Prostate gland (tissue), 2 donors: ENCODE data around the gene RENBP.

Source experiments
- POLR2A ChIP-seq: fragments of 450-650 bp; IDR thresholded peaks from one replicate; pipeline ENCODE4 v1.6.1; 2016; ENCODE audit warnings: antibody characterized with exemption, mild to moderate bottlenecking
- TF ChIP-seq, protein P1 (sequence below), 4 experiments: fragments of 200-600 bp in 2 of 4; fragments of 450-650 bp in 2 of 4; sonication (generic) in 2 of 4; IDR thresholded peaks; 1 replicate in 3 of 4; 2 replicates in 1 of 4; pipeline ENCODE4 v1.5.1; 2016 to 2019; ENCODE audit warnings: antibody characterized with exemption in 4 of 4, mild to moderate bottlenecking in 2 of 4, moderate library complexity in 2 of 4

DNA sequence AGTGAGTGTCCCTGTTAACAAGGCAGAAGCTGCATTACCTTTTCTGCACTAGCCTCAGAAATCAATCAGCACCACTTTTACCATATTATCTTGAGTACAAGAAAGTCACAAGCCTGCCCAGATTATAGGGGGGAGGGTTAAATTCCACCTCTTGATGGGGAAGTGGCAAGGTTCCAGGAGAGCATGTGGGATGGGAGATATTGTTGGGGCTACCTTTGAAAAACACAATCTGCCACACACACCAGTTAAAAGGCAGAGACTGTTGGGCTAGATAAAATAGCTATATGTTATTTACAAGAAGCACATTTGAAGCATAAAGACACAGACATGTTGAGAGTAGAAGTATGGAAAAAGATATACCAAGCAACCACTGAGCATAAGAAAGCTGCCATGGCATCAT, 46.5 kb downstream of the RENBP start:
- TF ChIP-seq, protein P1, sequence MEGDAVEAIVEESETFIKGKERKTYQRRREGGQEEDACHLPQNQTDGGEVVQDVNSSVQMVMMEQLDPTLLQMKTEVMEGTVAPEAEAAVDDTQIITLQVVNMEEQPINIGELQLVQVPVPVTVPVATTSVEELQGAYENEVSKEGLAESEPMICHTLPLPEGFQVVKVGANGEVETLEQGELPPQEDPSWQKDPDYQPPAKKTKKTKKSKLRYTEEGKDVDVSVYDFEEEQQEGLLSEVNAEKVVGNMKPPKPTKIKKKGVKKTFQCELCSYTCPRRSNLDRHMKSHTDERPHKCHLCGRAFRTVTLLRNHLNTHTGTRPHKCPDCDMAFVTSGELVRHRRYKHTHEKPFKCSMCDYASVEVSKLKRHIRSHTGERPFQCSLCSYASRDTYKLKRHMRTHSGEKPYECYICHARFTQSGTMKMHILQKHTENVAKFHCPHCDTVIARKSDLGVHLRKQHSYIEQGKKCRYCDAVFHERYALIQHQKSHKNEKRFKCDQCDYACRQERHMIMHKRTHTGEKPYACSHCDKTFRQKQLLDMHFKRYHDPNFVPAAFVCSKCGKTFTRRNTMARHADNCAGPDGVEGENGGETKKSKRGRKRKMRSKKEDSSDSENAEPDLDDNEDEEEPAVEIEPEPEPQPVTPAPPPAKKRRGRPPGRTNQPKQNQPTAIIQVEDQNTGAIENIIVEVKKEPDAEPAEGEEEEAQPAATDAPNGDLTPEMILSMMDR (IDR thresholded peaks at IDR 0.05): no peak
- no peak for TF ChIP-seq POLR2A
